ENCODE data around the gene TDRD6.

Gene TDRD6

GRCh38 chr6:46733341-46733801 lies 45.7 kb downstream of the TDRD6 start:
- Histone ChIP-seq H3K4me1 (ENCODE audit: low read length) (no peaks in the 10 kb centered on the region), H3K9ac (ENCODE audit: low read length) (no peak overlapping the region), H3K79me2 (ENCODE audit: low read length) (no peaks in the 10 kb centered on the region), H3K9me3 (ENCODE audit: insufficient read depth, low read length) (no peaks in the 10 kb centered on the region), H3K27me3 (ENCODE audit: low read depth, low read length) (0 out of 2 replicates have a peak, but pooled peaks cover 5% of the 10 kb centered on the region), H4K20me1 (ENCODE audit: insufficient read depth, low read length) (no peaks in the 10 kb centered on the region), H3K36me3 (replicated peaks; ENCODE audit: low read depth, low read length) (no peaks in the 10 kb centered on the region), H3K4me3 (ENCODE audit: low read length) (no peak overlapping the region), H2AFZ (ENCODE audit: low read depth, low read length) (no peak overlapping the region), H3K27ac (ENCODE audit: low read length) (no peak overlapping the region), H3K4me2 (ENCODE audit: low read length) (no peak overlapping the region)
- TF ChIP-seq, protein P1, sequence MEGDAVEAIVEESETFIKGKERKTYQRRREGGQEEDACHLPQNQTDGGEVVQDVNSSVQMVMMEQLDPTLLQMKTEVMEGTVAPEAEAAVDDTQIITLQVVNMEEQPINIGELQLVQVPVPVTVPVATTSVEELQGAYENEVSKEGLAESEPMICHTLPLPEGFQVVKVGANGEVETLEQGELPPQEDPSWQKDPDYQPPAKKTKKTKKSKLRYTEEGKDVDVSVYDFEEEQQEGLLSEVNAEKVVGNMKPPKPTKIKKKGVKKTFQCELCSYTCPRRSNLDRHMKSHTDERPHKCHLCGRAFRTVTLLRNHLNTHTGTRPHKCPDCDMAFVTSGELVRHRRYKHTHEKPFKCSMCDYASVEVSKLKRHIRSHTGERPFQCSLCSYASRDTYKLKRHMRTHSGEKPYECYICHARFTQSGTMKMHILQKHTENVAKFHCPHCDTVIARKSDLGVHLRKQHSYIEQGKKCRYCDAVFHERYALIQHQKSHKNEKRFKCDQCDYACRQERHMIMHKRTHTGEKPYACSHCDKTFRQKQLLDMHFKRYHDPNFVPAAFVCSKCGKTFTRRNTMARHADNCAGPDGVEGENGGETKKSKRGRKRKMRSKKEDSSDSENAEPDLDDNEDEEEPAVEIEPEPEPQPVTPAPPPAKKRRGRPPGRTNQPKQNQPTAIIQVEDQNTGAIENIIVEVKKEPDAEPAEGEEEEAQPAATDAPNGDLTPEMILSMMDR (IDR thresholded peaks at IDR 0.05; ENCODE audit: low read depth, low read length), result no peak
- TF ChIP-seq EZH2phosphoT487 (IDR thresholded peaks at IDR 0.05; ENCODE audit: low read depth), result no peak

DNA sequence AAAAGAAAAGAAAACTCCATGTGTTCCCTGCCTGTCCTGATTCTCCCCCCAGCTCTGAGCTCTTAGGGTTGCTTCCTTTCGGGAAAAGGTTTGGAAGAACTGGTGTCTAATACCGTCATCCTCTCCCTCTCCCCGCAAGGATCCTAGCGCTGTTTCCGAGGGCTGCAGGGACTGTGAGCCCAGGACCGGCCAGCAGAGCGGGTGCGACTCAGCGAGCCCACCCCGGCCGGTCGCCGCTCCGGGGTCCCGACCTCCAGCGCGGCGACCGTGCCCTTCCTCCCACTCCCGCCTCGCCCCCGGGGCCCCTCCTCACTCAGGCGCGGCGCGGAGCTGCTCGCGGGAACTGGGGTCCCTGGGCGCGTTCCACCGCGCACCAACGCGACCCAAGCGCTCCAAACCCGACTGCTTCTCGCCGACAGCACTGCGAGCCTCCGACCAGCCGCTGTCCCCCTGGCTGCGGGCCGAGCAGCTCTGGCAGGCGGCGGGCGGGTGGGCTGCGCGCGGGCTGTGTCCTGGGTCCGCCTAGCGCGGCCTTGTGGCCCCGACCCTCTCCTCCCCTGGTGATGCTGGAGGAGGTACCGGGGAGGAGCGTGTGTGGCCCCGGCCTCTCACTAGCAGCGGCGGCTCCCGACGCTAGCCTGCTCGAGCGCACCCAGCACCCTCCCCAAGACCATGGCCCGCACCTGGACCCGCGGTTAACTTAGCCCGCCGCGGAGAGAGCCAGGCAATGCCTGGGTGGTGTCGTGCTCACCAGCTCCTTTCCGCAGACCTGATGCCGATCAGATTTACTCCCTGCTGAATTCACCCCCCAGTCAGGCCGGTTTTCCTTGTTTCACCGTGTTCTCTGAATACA lies 47.4 kb downstream of the TDRD6 start, which contains the start of gene PLA2G7:
Gene PLA2G7 (minus strand): TSS at position 509 of the 853 bp plus-strand sequence. CDS start 12,484 bp downstream, outside the sequence.
- H3K4me1 ChIP-seq (ENCODE audit: low read length), result no peaks in the 10 kb centered on the region
- H3K36me3 ChIP-seq (replicated peaks; ENCODE audit: low read depth, low read length), result no peaks in the 10 kb centered on the region
- H3K79me2 ChIP-seq (ENCODE audit: low read length), result no peaks in the 10 kb centered on the region
- no peaks in the 10 kb centered on the region for H3K27me3 ChIP-seq (ENCODE audit: low read depth, low read length)
- TF ChIP-seq, protein P1 (IDR thresholded peaks at IDR 0.05; ENCODE audit: low read depth, low read length), result no peak
- no peak for TF ChIP-seq EZH2phosphoT487 (IDR thresholded peaks at IDR 0.05; ENCODE audit: low read depth)
- H3K9me3 ChIP-seq (ENCODE audit: insufficient read depth, low read length), result no peaks in the 10 kb centered on the region
- no peak within 1 kb of the TSS for H3K4me2 ChIP-seq (ENCODE audit: low read length)
- no peak within 1 kb of the TSS for H3K9ac ChIP-seq (ENCODE audit: low read length)
- no peaks in the 10 kb centered on the region for H4K20me1 ChIP-seq (ENCODE audit: insufficient read depth, low read length)
- H3K4me3 ChIP-seq (ENCODE audit: low read length), result no peak within 1 kb of the TSS
- no peak within 1 kb of the TSS for H3K27ac ChIP-seq (ENCODE audit: low read length)
- no peak within 1 kb of the TSS for H2AFZ ChIP-seq (ENCODE audit: low read depth, low read length)

- Histone ChIP-seq H3K27me3 (ENCODE audit: low read depth, low read length) (no peaks in the 10 kb centered on the region), H3K4me3 (ENCODE audit: low read length) (no peak overlapping the region), H3K36me3 (replicated peaks; ENCODE audit: low read depth, low read length) (no peaks in the 10 kb centered on the region), H3K79me2 (ENCODE audit: low read length) (no peaks in the 10 kb centered on the region), H3K4me2 (ENCODE audit: low read length) (no peak overlapping the region), H2AFZ (ENCODE audit: low read depth, low read length) (no peak overlapping the region), H3K9ac (ENCODE audit: low read length) (no peak overlapping the region), H3K9me3 (ENCODE audit: insufficient read depth, low read length) (no peaks in the 10 kb centered on the region), H3K4me1 (ENCODE audit: low read length) (no peaks in the 10 kb centered on the region), H4K20me1 (ENCODE audit: insufficient read depth, low read length) (no peaks in the 10 kb centered on the region), H3K27ac (ENCODE audit: low read length) (no peak overlapping the region)
- no peak for TF ChIP-seq EZH2phosphoT487 (IDR thresholded peaks at IDR 0.05; ENCODE audit: low read depth)
- TF ChIP-seq, protein P1 (IDR thresholded peaks at IDR 0.05; ENCODE audit: low read depth, low read length), result no peak
These were observed 48.0 kb downstream of the TDRD6 start for GRCh38 chr6:46735720-46736031.

- no peak overlapping the region for H3K4me3 ChIP-seq (ENCODE audit: low read length)
- no peak overlapping the region for H3K27ac ChIP-seq (ENCODE audit: low read length)
- TF ChIP-seq EZH2phosphoT487 (IDR thresholded peaks at IDR 0.05; ENCODE audit: low read depth), result no peak
- TF ChIP-seq, protein P1 (IDR thresholded peaks at IDR 0.05; ENCODE audit: low read depth, low read length), result no peak
- no peak overlapping the region for H2AFZ ChIP-seq (ENCODE audit: low read depth, low read length)
- no peaks in the 10 kb centered on the region for H3K36me3 ChIP-seq (replicated peaks; ENCODE audit: low read depth, low read length)
- H3K9me3 ChIP-seq (ENCODE audit: insufficient read depth, low read length), result no peaks in the 10 kb centered on the region
- no peak overlapping the region for H3K9ac ChIP-seq (ENCODE audit: low read length)
- no peaks in the 10 kb centered on the region for H3K79me2 ChIP-seq (ENCODE audit: low read length)
- no peak overlapping the region for H3K4me2 ChIP-seq (ENCODE audit: low read length)
- no peaks in the 10 kb centered on the region for H3K27me3 ChIP-seq (ENCODE audit: low read depth, low read length)
- no peaks in the 10 kb centered on the region for H3K4me1 ChIP-seq (ENCODE audit: low read length)
- no peaks in the 10 kb centered on the region for H4K20me1 ChIP-seq (ENCODE audit: insufficient read depth, low read length)
These were observed 49.2 kb downstream of the TDRD6 start for GRCh38 chr6:46736906-46737305.
